ENCODE data around the gene RPS3A.
"Not testable (repeated sequence)": the region's sequence is repeated elsewhere in the genome, so short reads cannot be mapped to it uniquely, and the experiment has no call there.

DNA sequence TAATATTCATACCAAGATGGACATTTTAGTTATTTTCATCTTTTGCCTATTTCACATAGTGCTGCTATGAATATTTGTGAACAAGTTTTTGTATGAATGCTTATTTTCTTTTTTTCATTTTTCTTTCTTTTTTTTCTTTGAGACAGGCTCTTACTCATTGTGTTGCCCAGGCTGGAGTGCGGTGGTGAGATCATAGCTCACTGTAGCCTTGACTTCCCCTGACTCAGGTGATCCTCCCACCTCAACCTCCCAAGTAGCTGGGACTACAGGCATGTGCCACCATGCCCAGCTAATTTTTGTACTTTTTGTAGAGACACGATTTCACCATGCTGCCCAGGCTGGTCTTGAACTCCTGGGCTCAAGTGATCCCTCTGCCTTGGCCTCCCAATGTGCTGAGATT is 21.4 kb upstream of the RPS3A start:
- TF ChIP-seq, protein P1, sequence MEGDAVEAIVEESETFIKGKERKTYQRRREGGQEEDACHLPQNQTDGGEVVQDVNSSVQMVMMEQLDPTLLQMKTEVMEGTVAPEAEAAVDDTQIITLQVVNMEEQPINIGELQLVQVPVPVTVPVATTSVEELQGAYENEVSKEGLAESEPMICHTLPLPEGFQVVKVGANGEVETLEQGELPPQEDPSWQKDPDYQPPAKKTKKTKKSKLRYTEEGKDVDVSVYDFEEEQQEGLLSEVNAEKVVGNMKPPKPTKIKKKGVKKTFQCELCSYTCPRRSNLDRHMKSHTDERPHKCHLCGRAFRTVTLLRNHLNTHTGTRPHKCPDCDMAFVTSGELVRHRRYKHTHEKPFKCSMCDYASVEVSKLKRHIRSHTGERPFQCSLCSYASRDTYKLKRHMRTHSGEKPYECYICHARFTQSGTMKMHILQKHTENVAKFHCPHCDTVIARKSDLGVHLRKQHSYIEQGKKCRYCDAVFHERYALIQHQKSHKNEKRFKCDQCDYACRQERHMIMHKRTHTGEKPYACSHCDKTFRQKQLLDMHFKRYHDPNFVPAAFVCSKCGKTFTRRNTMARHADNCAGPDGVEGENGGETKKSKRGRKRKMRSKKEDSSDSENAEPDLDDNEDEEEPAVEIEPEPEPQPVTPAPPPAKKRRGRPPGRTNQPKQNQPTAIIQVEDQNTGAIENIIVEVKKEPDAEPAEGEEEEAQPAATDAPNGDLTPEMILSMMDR (IDR thresholded peaks at IDR 0.05; ENCODE audit: low read depth, low read length, missing input control) = not testable (repeated sequence)
- TF ChIP-seq, protein P2, sequence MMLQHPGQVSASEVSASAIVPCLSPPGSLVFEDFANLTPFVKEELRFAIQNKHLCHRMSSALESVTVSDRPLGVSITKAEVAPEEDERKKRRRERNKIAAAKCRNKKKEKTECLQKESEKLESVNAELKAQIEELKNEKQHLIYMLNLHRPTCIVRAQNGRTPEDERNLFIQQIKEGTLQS (IDR thresholded peaks at IDR 0.05) = not testable (repeated sequence)
- TF ChIP-seq RAD21 (IDR thresholded peaks at IDR 0.05) = not testable (repeated sequence)
